ENCODE measurements around the gene IL17RE. TPM values are rescaled to one million over a fixed set of nuclear protein-coding genes. Genes with fewer than 3 reads are reported as not detected.

Gene IL17RE
- total and polyA plus RNA-seq, 2 donors (not counting 3 experiments of a cell fraction or from before 2014, with no cell fraction given): 1.2 to 1.3 TPM

DNA sequence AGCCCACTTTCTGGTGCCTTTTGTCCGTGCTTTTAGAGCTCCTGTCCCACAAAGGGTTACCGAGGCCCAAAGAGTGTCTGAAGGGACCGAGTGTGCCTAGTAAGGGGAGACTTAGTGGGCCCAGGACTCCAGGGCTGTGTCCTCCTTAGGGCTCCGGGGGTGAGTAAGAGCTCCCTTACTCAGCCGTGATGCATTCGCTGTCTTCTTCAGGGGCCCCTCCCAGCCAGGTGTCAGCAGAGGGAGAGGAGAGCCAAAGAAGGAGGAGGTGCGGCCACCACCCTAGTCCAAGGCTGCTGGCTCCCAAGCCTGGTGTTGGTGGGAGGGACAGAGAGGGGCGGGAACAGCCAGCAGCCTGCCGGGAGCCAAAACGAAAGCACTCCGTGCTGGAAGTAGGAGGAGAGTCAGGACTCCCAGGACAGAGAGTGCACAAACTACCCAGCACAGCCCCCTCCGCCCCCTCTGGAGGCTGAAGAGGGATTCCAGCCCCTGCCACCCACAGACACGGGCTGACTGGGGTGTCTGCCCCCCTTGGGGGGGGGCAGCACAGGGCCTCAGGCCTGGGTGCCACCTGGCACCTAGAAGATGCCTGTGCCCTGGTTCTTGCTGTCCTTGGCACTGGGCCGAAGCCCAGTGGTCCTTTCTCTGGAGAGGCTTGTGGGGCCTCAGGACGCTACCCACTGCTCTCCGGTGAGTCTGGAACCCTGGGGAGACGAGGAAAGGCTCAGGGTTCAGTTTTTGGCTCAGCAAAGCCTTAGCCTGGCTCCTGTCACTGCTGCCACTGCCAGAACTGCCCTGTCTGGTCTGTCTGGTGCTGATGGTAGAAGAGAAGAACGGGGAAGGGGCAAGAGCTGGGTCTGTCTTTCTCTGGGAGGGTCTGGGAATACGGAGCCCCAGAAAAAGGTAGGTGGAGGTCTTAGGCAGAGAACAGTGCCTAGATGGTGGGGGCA lies 14.4 kb downstream of the IL17RE start, which contains the start of gene IL17RC:
TSS of gene IL17RC (plus strand) at position 365 of the 947 bp plus-strand sequence. CDS start at position 583, 218 bp downstream.
- no peaks in the 10 kb centered on the region for H4K20me1 ChIP-seq (replicated peaks; ENCODE audit: control insufficient read depth, extremely low read depth, insufficient read depth, low read length)
- H3K4me2 ChIP-seq (ENCODE audit: insufficient read depth, low read length): peak within 1 kb of the TSS; percentile 73
- intact Hi-C loops (cut with micrococcal nuclease): loop anchor here (1.0 to 2.0 kb wide), 4 partner anchors 15 to 124 kb away; partner anchors contain the start of genes ARPC4, IL17RE, RPUSD3 and TADA3
- H3K9me1 ChIP-seq (replicated peaks; ENCODE audit: control insufficient read depth, extremely low read depth, insufficient read depth, low read length): no peaks in the 10 kb centered on the region
- peak within 1 kb of the TSS in 2 of 3 experiments; percentile 37 to 39 for H3K4me3 ChIP-seq (replicated peaks in 1 of 3; ENCODE audit: insufficient read depth in 1 of 3, low read depth in 1 of 3, low read length in 3 of 3)
- peak within 1 kb of the TSS; percentile 16 for H3K27ac ChIP-seq (ENCODE audit: insufficient read depth, low read depth, low read length)
- no peaks in the 10 kb centered on the region for H3K36me3 ChIP-seq (ENCODE audit: control insufficient read depth in 2 of 2, extremely low read depth in 1 of 2, insufficient read depth in 2 of 2, low read length in 2 of 2)
- TF ChIP-seq POLR2AphosphoS5 (IDR thresholded peaks at IDR 0.05; ENCODE audit: insufficient read depth, low read depth, low read length) (peak; percentile 32), POLR2A (IDR thresholded peaks at IDR 0.05; ENCODE audit: low read depth, low read length) (peak; percentile 38), EZH2 (IDR thresholded peaks at IDR 0.05; ENCODE audit: borderline replicate concordance, low read depth, low read length, severe bottlenecking) (no peak), FOS (IDR thresholded peaks at IDR 0.05; ENCODE audit: borderline replicate concordance, insufficient read depth, low read length) (no peak)
- CTCF ChIA-PET: interaction anchor here (1.1 to 2.8 kb wide), 4 partner anchors 14 to 68 kb away, joined by 4 to 11 read pairs (median 6); no protein-coding TSS in a partner anchor
- DNase-seq (ENCODE audit: low read depth, low spot score): peak; percentile 77
- FAIRE-seq: peak; percentile 88
- no peaks in the 10 kb centered on the region for H3K9me3 ChIP-seq (replicated peaks; ENCODE audit: control insufficient read depth, insufficient read depth, low read length)
- H3K9ac ChIP-seq (replicated peaks; ENCODE audit: extremely low read depth, insufficient read depth, low read length): peak within 1 kb of the TSS; percentile 45
- no peaks in the 10 kb centered on the region for H3K27me3 ChIP-seq (ENCODE audit: control insufficient read depth in 2 of 2, insufficient read depth in 2 of 2, low read length in 2 of 2)
- peak within 1 kb of the TSS; percentile 80 for H2AFZ ChIP-seq (ENCODE audit: low read depth, low read length)
- no peaks in the 10 kb centered on the region for H3K79me2 ChIP-seq (ENCODE audit: control insufficient read depth, insufficient read depth, low read length)
- peaks cover 13% of the 10 kb centered on the region for H3K4me1 ChIP-seq (ENCODE audit: control insufficient read depth, extremely low read depth, insufficient read depth, low read length)
- BruUV-seq (replicated peaks): TSS peak; percentile 41
- POLR2A ChIA-PET: interaction anchor here (0.6 kb wide), 1 partner anchor 1558 kb away, joined by 3 read pairs; no protein-coding TSS in a partner anchor
- dilution Hi-C loops (cut with MboI; ENCODE audit: extremely low pct_ligation_motif_present, low sequenced_read_pairs): no loop called here

DNA sequence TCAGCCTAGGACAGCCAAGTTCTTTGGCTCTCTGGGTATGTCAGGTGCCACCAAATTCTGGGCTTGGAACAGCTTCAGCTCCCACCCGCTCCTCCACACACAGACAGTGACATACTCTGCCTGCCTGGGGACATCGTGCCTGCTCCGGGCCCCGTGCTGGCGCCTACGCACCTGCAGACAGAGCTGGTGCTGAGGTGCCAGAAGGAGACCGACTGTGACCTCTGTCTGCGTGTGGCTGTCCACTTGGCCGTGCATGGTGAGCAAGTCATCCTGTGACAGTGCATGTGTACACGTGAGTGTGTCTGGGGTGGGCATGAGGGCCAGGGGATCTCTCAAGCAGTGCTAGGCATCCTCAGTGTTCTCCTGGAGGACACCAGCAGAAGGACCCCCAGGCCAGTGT lies 15.2 kb downstream of the IL17RE start:
- Histone ChIP-seq H3K79me2 (ENCODE audit: control insufficient read depth, insufficient read depth, low read length) (no peaks in the 10 kb centered on the region), H3K9ac (replicated peaks; ENCODE audit: extremely low read depth, insufficient read depth, low read length) (no peak overlapping the region), H4K20me1 (replicated peaks; ENCODE audit: control insufficient read depth, extremely low read depth, insufficient read depth, low read length) (no peaks in the 10 kb centered on the region), H3K9me3 (replicated peaks; ENCODE audit: control insufficient read depth, insufficient read depth, low read length) (no peaks in the 10 kb centered on the region), H3K36me3 (ENCODE audit: control insufficient read depth in 2 of 2, extremely low read depth in 1 of 2, insufficient read depth in 2 of 2, low read length in 2 of 2) (no peaks in the 10 kb centered on the region), H3K4me2 (ENCODE audit: insufficient read depth, low read length) (no peak overlapping the region), H3K4me1 (ENCODE audit: control insufficient read depth, extremely low read depth, insufficient read depth, low read length) (peaks cover 13% of the 10 kb centered on the region), H3K27ac (ENCODE audit: insufficient read depth, low read depth, low read length) (no peak overlapping the region), H3K27me3 (ENCODE audit: control insufficient read depth in 2 of 2, insufficient read depth in 2 of 2, low read length in 2 of 2) (no peaks in the 10 kb centered on the region), H3K9me1 (replicated peaks; ENCODE audit: control insufficient read depth, extremely low read depth, insufficient read depth, low read length) (no peaks in the 10 kb centered on the region), H3K4me3 (replicated peaks in 1 of 3; ENCODE audit: insufficient read depth in 1 of 3, low read depth in 1 of 3, low read length in 3 of 3) (no peak overlapping the region), H2AFZ (ENCODE audit: low read depth, low read length) (no peak overlapping the region)
- no TSS peak for BruUV-seq (replicated peaks)
- ChIA-PET CTCF (interaction anchor here (1.1 to 2.8 kb wide), 2 partner anchors 15 to 69 kb away, joined by 4 to 11 read pairs; no protein-coding TSS in a partner anchor), POLR2A (interaction anchor here (0.6 kb wide), 1 partner anchor 1557 kb away, joined by 3 read pairs; no protein-coding TSS in a partner anchor)
- no peak for TF ChIP-seq FOS (IDR thresholded peaks at IDR 0.05; ENCODE audit: borderline replicate concordance, insufficient read depth, low read length)
- TF ChIP-seq POLR2AphosphoS5 (IDR thresholded peaks at IDR 0.05; ENCODE audit: insufficient read depth, low read depth, low read length): no peak
- TF ChIP-seq, protein P1, sequence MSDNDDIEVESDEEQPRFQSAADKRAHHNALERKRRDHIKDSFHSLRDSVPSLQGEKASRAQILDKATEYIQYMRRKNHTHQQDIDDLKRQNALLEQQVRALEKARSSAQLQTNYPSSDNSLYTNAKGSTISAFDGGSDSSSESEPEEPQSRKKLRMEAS (IDR thresholded peaks at IDR 0.05; ENCODE audit: insufficient read depth, insufficient read length): no peak
- no peak for TF ChIP-seq EZH2 (IDR thresholded peaks at IDR 0.05; ENCODE audit: borderline replicate concordance, low read depth, low read length, severe bottlenecking)
- no peak for TF ChIP-seq MYC (IDR thresholded peaks at IDR 0.05; ENCODE audit: low read depth, low read length)
- TF ChIP-seq JUN (IDR thresholded peaks at IDR 0.05; ENCODE audit: borderline replicate concordance, insufficient read depth, insufficient read length, low read depth): no peak
- no peak for TF ChIP-seq POLR2A (IDR thresholded peaks at IDR 0.05; ENCODE audit: low read depth, low read length)
- no peak for TF ChIP-seq GATA2 (IDR thresholded peaks at IDR 0.05; ENCODE audit: insufficient read depth, insufficient read length, low read depth, low read length)
- TF ChIP-seq, protein P2, sequence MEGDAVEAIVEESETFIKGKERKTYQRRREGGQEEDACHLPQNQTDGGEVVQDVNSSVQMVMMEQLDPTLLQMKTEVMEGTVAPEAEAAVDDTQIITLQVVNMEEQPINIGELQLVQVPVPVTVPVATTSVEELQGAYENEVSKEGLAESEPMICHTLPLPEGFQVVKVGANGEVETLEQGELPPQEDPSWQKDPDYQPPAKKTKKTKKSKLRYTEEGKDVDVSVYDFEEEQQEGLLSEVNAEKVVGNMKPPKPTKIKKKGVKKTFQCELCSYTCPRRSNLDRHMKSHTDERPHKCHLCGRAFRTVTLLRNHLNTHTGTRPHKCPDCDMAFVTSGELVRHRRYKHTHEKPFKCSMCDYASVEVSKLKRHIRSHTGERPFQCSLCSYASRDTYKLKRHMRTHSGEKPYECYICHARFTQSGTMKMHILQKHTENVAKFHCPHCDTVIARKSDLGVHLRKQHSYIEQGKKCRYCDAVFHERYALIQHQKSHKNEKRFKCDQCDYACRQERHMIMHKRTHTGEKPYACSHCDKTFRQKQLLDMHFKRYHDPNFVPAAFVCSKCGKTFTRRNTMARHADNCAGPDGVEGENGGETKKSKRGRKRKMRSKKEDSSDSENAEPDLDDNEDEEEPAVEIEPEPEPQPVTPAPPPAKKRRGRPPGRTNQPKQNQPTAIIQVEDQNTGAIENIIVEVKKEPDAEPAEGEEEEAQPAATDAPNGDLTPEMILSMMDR (IDR thresholded peaks at IDR 0.05; ENCODE audit: extremely low read depth in 1 of 2, insufficient read depth in 1 of 2, low read depth in 1 of 2, low read length in 2 of 2): no peak
- intact Hi-C loops (cut with micrococcal nuclease) (loop anchor here (1.0 to 2.0 kb wide), 3 partner anchors 14 to 125 kb away; partner anchors contain the start of genes ARPC4, RPUSD3 and TADA3), dilution Hi-C loops (cut with MboI; ENCODE audit: extremely low pct_ligation_motif_present, low sequenced_read_pairs) (no loop called here)
- FAIRE-seq (no peak), DNase-seq (ENCODE audit: low read depth, low spot score) (no peak)
